Gastroesophageal sphincter (tissue), 4 donors: ENCODE results near the gene CLIP1. TPM values are rescaled to one million over a fixed set of nuclear protein-coding genes. Genes with fewer than 3 reads are reported as not detected.

ENCODE experiments used
- ATAC-seq: fragments of 150-250 bp; one replicate; pipeline ENCODE4 v1.9.1; 2016; ENCODE audit warnings: mild to moderate bottlenecking, moderate library complexity
- H3K27ac ChIP-seq, 4 donors: fragments of 200-600 bp; sonication (generic) in 3 of 4; 1 replicate in 3 of 4; 2 replicates in 1 of 4; pipeline ENCODE4 v1.5.1; 2016 to 2019
- H3K27me3 ChIP-seq: fragments of 200-600 bp; sonication (generic); one replicate; pipeline ENCODE4 v1.5.1; 2019
- H3K36me3 ChIP-seq, 2 donors: fragments of 200-600 bp; sonication (generic); one replicate each; pipeline ENCODE4 v1.5.1; 2019; ENCODE audit warnings: control low read depth in 1 of 2
- H3K4me1 ChIP-seq, 3 donors: fragments of 200-600 bp; sonication (generic); 1 replicate in 2 of 3; 2 replicates in 1 of 3; pipeline ENCODE4 v1.5.1; 2016 to 2019; ENCODE audit warnings: control low read depth in 2 of 3
- H3K4me3 ChIP-seq, 2 donors: fragments of 200-600 bp; sonication (generic); one replicate each; pipeline ENCODE4 v1.5.1; 2019; ENCODE audit warnings: mild to moderate bottlenecking in 1 of 2, moderate library complexity in 1 of 2
- H3K9me3 ChIP-seq, 3 donors: fragments of 200-600 bp; sonication (generic); one replicate each; pipeline ENCODE4 v1.5.1; 2017 to 2019; ENCODE audit warnings: control low read depth in 2 of 3
- CTCF ChIP-seq, 4 experiments: fragments of 200-600 bp in 2 of 4; fragments of 450-650 bp in 2 of 4; sonication (generic) in 1 of 4; IDR thresholded peaks; one replicate each; pipeline ENCODE4 v1.5.1; 2017 to 2019; ENCODE audit warnings: antibody characterized with exemption in 4 of 4, mild to moderate bottlenecking in 2 of 4, moderate library complexity in 2 of 4
- EP300 ChIP-seq: sonication (generic); formaldehyde crosslinking; IDR thresholded peaks from one replicate; pipeline ENCODE4 v1.6.1; 2017; ENCODE audit warnings: antibody characterized with exemption, mild to moderate bottlenecking
- POLR2A ChIP-seq, 2 donors: fragments of 450-650 bp; IDR thresholded peaks; one replicate each; pipeline ENCODE4 v1.6.1; 2017; ENCODE audit warnings: antibody characterized with exemption in 2 of 2, mild to moderate bottlenecking in 2 of 2, moderate library complexity in 1 of 2
- POLR2AphosphoS5 ChIP-seq: sonication (generic); formaldehyde crosslinking; IDR thresholded peaks from one replicate; pipeline ENCODE4 v1.6.1; 2017; ENCODE audit warnings: antibody characterized with exemption
- WGBS, 2 donors: methylation state at CpG; one replicate each; pipeline ENCODE4 v1.1.5; 2018; ENCODE audit warnings: low coverage in 1 of 2; 5-methylcytosine and 5-hydroxymethylcytosine counted together
- total RNA-seq, 4 donors: library from RNA; depleted of rRNA; stranded (reverse); fragments of >200 nt; gene quantifications; one replicate each; pipeline ENCODE4 v1.1.0, GENCODE V29; 2016

The CLIP1 gene
- total RNA-seq, 4 donors from 2014 or later, result 186 to 272 (median 208) TPM

- ATAC-seq, result no peak
- Histone ChIP-seq H3K4me3 (no peak overlapping the region), H3K27me3 (no peaks in the 10 kb centered on the region), H3K9me3 (no peaks in the 10 kb centered on the region), H3K36me3 (peaks cover 0 to 5% of the 10 kb centered on the region in 2 donors), H3K27ac (peak overlapping the region in 3 of 4 donors; percentile 62 to 67 (median 64)), H3K4me1 (peaks cover 6 to 87% (median 19%) of the 10 kb centered on the region in 3 donors)
- WGBS, 2 donors, result 43 to 58% methylated on average over 4 of the region's 4 CpGs
- TF ChIP-seq POLR2AphosphoS5 (no peak), CTCF (IDR thresholded peaks at IDR 0.05) (no peak), POLR2A (IDR thresholded peaks at IDR 0.05) (no peak)
These were observed 9.5 kb downstream of the CLIP1 start for GRCh38 chr12:122412851-122413433.

GRCh38 chr12:122411537-122411936 is 10.9 kb downstream of the CLIP1 start:
- Histone ChIP-seq H3K36me3 (no peaks in the 10 kb centered on the region), H3K27me3 (no peaks in the 10 kb centered on the region), H3K4me3 (no peak overlapping the region), H3K4me1 (peaks cover 8 to 87% (median 15%) of the 10 kb centered on the region in 3 donors), H3K9me3 (no peaks in the 10 kb centered on the region), H3K27ac (peak overlapping the region in 2 of 4 donors; percentile 16 to 26)
- no peak for ATAC-seq
- TF ChIP-seq CTCF (IDR thresholded peaks at IDR 0.05) (no peak), POLR2AphosphoS5 (peak; percentile 14)
- WGBS, 2 donors, result 47 to 65% methylated on average over 2 to 3 of the region's 3 CpGs

- peaks cover 2 to 94% (median 8%) of the 10 kb centered on the region in 3 donors for H3K4me1 ChIP-seq
- no peak overlapping the region for H3K4me3 ChIP-seq
- no peak for ATAC-seq
- H3K36me3 ChIP-seq, result no peaks in the 10 kb centered on the region
- WGBS, 2 donors, result 90% methylated on average over 2 of the region's 3 CpGs; no CpG with 5 or more reads in 1 of the 2 donors
- H3K9me3 ChIP-seq, result no peaks in the 10 kb centered on the region
- no peak for TF ChIP-seq POLR2A (IDR thresholded peaks at IDR 0.05)
- no peak for TF ChIP-seq CTCF (IDR thresholded peaks at IDR 0.05)
- H3K27ac ChIP-seq, result peak overlapping the region; percentile 58 to 94 (median 75)
- H3K27me3 ChIP-seq, result no peaks in the 10 kb centered on the region
These were observed 15.3 kb downstream of the CLIP1 start for GRCh38 chr12:122407208-122407607.

GRCh38 chr12:122406701-122407164 is 15.7 kb downstream of the CLIP1 start:
- Histone ChIP-seq H3K9me3 (no peaks in the 10 kb centered on the region), H3K36me3 (no peaks in the 10 kb centered on the region), H3K27me3 (no peaks in the 10 kb centered on the region), H3K4me3 (no peak overlapping the region), H3K4me1 (peaks cover 2 to 94% (median 7%) of the 10 kb centered on the region in 3 donors), H3K27ac (peak overlapping the region; percentile 58 to 94 (median 75))
- ATAC-seq, result peak; percentile 76
- WGBS, 2 donors, result 11 to 24% methylated on average over 3 of the region's 3 CpGs
- TF ChIP-seq POLR2AphosphoS5 (peak; percentile 27), EP300 (no peak), CTCF (IDR thresholded peaks at IDR 0.05) (no peak)

- H3K27me3 ChIP-seq, result no peaks in the 10 kb centered on the region
- peaks cover 2 to 99% (median 20%) of the 10 kb centered on the region in 3 donors for H3K4me1 ChIP-seq
- ATAC-seq, result no peak
- peak overlapping the region in 3 of 4 donors; percentile 16 to 94 (median 88) for H3K27ac ChIP-seq
- H3K9me3 ChIP-seq, result no peaks in the 10 kb centered on the region
- no peak for TF ChIP-seq CTCF (IDR thresholded peaks at IDR 0.05)
- TF ChIP-seq EP300, result no peak
- TF ChIP-seq POLR2AphosphoS5, result no peak
- TF ChIP-seq POLR2A (IDR thresholded peaks at IDR 0.05), result no peak
- no peaks in the 10 kb centered on the region for H3K36me3 ChIP-seq
- no peak overlapping the region for H3K4me3 ChIP-seq
- WGBS, 2 donors, result 82 to 84% methylated on average over 5 to 6 of the region's 12 CpGs
These were observed 18.6 kb downstream of the CLIP1 start for GRCh38 chr12:122403831-122404230.
